ENCODE data around the gene TIFAB. TPM values are rescaled to one million over a fixed set of nuclear protein-coding genes. Genes with fewer than 3 reads are reported as not detected.

The TIFAB gene
- total RNA-seq, 1 experiment from 2014 or later: not detected

GRCh38 chr5:135457424-135458071, 5.4 kb upstream of the TIFAB start:
- no peaks in the 10 kb centered on the region for H3K36me3 ChIP-seq (ENCODE audit: control insufficient read depth, insufficient read depth, low read length)
- TF ChIP-seq POLR2AphosphoS5 (IDR thresholded peaks at IDR 0.05; ENCODE audit: low read depth, low read length): no peak
- peak; percentile 93 for TF ChIP-seq CTCF (IDR thresholded peaks at IDR 0.05)
- no peak for TF ChIP-seq SIN3A (IDR thresholded peaks at IDR 0.05; ENCODE audit: borderline replicate concordance, insufficient read depth, low read depth, low read length)
- no peak for TF ChIP-seq TCF7L2 (IDR thresholded peaks at IDR 0.05; ENCODE audit: low read depth, low read length)
- H3K4me3 ChIP-seq (ENCODE audit: low read depth in 2 of 2, low read length in 2 of 2): no peak overlapping the region
- ChIA-PET CTCF (interaction anchor here (0.6 to 2.9 kb wide), 7 partner anchors 11 to 104 kb away, joined by 3 to 13 read pairs (median 8); no protein-coding TSS in a partner anchor), POLR2A (interaction anchor here (0.6 kb wide), 1 partner anchor 11 kb away, joined by 3 read pairs; no protein-coding TSS in a partner anchor)
- peaks cover 15% of the 10 kb centered on the region for H3K27me3 ChIP-seq (ENCODE audit: control insufficient read depth, insufficient read depth, low read length)
- no peaks in the 10 kb centered on the region for H3K9me3 ChIP-seq (ENCODE audit: control insufficient read depth, insufficient read depth, low read depth, low read length)
- H3K4me1 ChIP-seq (ENCODE audit: control insufficient read depth, insufficient read depth, low read length): 0 out of 2 replicates have a peak, but pooled peaks cover 4% of the 10 kb centered on the region
- no TSS peak for BruUV-seq (replicated peaks)
- no peak overlapping the region for H3K27ac ChIP-seq (ENCODE audit: low read length)
- in situ Hi-C loops (cut with HindIII; ENCODE audit: low pct_unique_long_range_greater_than_20kb, low sequenced_read_pairs): loop anchor here (25.0 kb wide), 1 partner anchor 380 kb away; the partner anchor contains the start of gene SLC25A48
- intact Hi-C loops (cut with micrococcal nuclease; ENCODE audit: unreplicated experiment): no loop called here
- no peak for DNase-seq (ENCODE audit: low read depth, low spot score)
- ATAC-seq: peak; percentile 88

DNA sequence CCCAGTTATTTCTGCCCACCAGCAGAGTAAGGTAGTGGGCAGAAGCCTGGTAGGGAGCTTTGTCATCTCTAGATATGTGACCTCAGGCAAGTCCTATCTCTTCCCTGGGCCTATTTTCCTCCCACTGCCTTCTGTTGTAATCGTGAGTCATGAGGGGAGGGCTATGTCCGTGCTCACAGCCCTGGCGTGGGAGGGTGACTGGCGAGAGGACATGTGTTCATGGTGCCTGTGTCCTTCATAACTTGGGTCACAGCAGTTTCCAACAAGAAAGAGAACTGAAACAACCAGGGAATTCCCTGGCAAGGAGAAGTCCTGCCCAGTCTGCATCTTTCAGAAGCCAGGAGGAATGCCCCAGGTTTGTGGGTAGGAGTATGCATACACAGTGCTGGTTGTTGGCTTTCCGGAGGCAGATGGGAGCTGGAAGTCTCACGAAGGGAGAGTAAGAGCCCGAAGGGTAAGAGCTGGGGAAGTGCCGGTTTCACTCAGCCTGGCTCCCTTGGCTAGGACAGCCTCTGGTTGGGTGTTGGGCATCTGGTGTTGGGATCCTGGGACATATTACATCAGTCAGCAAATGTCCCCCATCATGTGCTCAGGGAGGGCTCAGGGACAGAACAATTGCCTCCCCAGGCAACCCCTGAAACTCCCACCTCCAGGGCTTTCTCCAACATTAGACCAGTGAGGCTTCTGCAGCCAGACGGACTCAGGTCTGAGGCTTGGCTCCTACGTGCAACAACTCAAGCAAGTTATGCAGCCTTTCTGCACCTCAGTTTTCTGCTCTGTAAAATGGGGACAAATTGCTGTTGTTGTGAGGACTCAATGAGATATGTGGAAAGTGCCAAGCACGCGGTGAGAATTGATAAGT, 4.3 kb upstream of the TIFAB start:
- H3K27me3 ChIP-seq (ENCODE audit: control insufficient read depth, insufficient read depth, low read length): peaks cover 15% of the 10 kb centered on the region
- peak; percentile 53; the same call in 1 of the 2 replicates for ATAC-seq
- CTCF ChIA-PET: interaction anchor here (1.0 to 2.9 kb wide), 5 partner anchors 17 to 110 kb away, joined by 3 to 12 read pairs (median 4); no protein-coding TSS in a partner anchor

More for the DNA sequence above, 4.3 kb upstream of the TIFAB start:
- Histone ChIP-seq H3K9me3 (ENCODE audit: control insufficient read depth, insufficient read depth, low read depth, low read length) (no peaks in the 10 kb centered on the region), H3K36me3 (ENCODE audit: control insufficient read depth, insufficient read depth, low read length) (no peaks in the 10 kb centered on the region), H3K4me3 (ENCODE audit: low read depth in 2 of 2, low read length in 2 of 2) (no peak overlapping the region), H3K27ac (ENCODE audit: low read length) (no peak overlapping the region), H3K4me1 (ENCODE audit: control insufficient read depth, insufficient read depth, low read length) (0 out of 2 replicates have a peak, but pooled peaks cover 4% of the 10 kb centered on the region)
- TF ChIP-seq CTCF (IDR thresholded peaks at IDR 0.05) (no peak), TCF7L2 (IDR thresholded peaks at IDR 0.05; ENCODE audit: low read depth, low read length) (no peak), POLR2AphosphoS5 (IDR thresholded peaks at IDR 0.05; ENCODE audit: low read depth, low read length) (no peak), SIN3A (IDR thresholded peaks at IDR 0.05; ENCODE audit: borderline replicate concordance, insufficient read depth, low read depth, low read length) (no peak)
- TF ChIP-seq, protein P1, sequence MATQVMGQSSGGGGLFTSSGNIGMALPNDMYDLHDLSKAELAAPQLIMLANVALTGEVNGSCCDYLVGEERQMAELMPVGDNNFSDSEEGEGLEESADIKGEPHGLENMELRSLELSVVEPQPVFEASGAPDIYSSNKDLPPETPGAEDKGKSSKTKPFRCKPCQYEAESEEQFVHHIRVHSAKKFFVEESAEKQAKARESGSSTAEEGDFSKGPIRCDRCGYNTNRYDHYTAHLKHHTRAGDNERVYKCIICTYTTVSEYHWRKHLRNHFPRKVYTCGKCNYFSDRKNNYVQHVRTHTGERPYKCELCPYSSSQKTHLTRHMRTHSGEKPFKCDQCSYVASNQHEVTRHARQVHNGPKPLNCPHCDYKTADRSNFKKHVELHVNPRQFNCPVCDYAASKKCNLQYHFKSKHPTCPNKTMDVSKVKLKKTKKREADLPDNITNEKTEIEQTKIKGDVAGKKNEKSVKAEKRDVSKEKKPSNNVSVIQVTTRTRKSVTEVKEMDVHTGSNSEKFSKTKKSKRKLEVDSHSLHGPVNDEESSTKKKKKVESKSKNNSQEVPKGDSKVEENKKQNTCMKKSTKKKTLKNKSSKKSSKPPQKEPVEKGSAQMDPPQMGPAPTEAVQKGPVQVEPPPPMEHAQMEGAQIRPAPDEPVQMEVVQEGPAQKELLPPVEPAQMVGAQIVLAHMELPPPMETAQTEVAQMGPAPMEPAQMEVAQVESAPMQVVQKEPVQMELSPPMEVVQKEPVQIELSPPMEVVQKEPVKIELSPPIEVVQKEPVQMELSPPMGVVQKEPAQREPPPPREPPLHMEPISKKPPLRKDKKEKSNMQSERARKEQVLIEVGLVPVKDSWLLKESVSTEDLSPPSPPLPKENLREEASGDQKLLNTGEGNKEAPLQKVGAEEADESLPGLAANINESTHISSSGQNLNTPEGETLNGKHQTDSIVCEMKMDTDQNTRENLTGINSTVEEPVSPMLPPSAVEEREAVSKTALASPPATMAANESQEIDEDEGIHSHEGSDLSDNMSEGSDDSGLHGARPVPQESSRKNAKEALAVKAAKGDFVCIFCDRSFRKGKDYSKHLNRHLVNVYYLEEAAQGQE (IDR thresholded peaks at IDR 0.05; ENCODE audit: insufficient read depth in 1 of 2, low read depth in 2 of 2, low read length in 1 of 2): no peak
- POLR2A ChIA-PET: no interaction called here
- no TSS peak for BruUV-seq (replicated peaks)
- in situ Hi-C loops (cut with HindIII; ENCODE audit: low pct_unique_long_range_greater_than_20kb, low sequenced_read_pairs) (loop anchor here (25.0 kb wide), 1 partner anchor 381 kb away; the partner anchor contains the start of gene SLC25A48), intact Hi-C loops (cut with micrococcal nuclease; ENCODE audit: unreplicated experiment) (no loop called here)
- DNase-seq (ENCODE audit: low read depth, low spot score): no peak
